ENCODE results near the gene NAT14.
A peak's percentile ranks its signal among the peaks of the same experiment; 100 is the strongest.

Gene NAT14

GRCh38 chr19:55465460-55466240 is 19.3 kb upstream of the NAT14 start:
- no peak for TF ChIP-seq CTCF (IDR thresholded peaks at IDR 0.05; ENCODE audit: extremely low read depth, missing control alignments)
- DNase-seq (ENCODE audit: low spot score): no peak

GRCh38 chr19:55466241-55466614 is 18.8 kb upstream of the NAT14 start:
- no peak for TF ChIP-seq CTCF (IDR thresholded peaks at IDR 0.05; ENCODE audit: extremely low read depth, missing control alignments)
- no peak for DNase-seq (ENCODE audit: low spot score)

GRCh38 chr19:55467236-55468053 is 17.5 kb upstream of the NAT14 start:
- TF ChIP-seq CTCF (IDR thresholded peaks at IDR 0.05; ENCODE audit: extremely low read depth, missing control alignments): peak; percentile 98
- peak; percentile 88 for DNase-seq (ENCODE audit: low spot score)

- no peak for TF ChIP-seq CTCF (IDR thresholded peaks at IDR 0.05; ENCODE audit: extremely low read depth, missing control alignments)
- no peak for DNase-seq (ENCODE audit: low spot score)
Measured at GRCh38 chr19:55468054-55468393, 17.0 kb upstream of the NAT14 start.

- TF ChIP-seq CTCF (IDR thresholded peaks at IDR 0.05; ENCODE audit: extremely low read depth, missing control alignments): no peak
- DNase-seq (ENCODE audit: low spot score): no peak
Measured at GRCh38 chr19:55471266-55471665, 13.7 kb upstream of the NAT14 start.

- TF ChIP-seq CTCF (IDR thresholded peaks at IDR 0.05; ENCODE audit: extremely low read depth, missing control alignments): no peak
Measured at GRCh38 chr19:55472463-55472862, 12.5 kb upstream of the NAT14 start.

More at GRCh38 chr19:55472463-55472862, 12.5 kb upstream of the NAT14 start:
- no peak for DNase-seq (ENCODE audit: low spot score)
